Measurements from ENCODE around the gene LRRC75A. TPM values are rescaled to one million over a fixed set of nuclear protein-coding genes. Genes with fewer than 3 reads are reported as not detected.

LRRC75A gene
- total RNA-seq, 1 experiment from 2014 or later = 1.2 TPM

DNA sequence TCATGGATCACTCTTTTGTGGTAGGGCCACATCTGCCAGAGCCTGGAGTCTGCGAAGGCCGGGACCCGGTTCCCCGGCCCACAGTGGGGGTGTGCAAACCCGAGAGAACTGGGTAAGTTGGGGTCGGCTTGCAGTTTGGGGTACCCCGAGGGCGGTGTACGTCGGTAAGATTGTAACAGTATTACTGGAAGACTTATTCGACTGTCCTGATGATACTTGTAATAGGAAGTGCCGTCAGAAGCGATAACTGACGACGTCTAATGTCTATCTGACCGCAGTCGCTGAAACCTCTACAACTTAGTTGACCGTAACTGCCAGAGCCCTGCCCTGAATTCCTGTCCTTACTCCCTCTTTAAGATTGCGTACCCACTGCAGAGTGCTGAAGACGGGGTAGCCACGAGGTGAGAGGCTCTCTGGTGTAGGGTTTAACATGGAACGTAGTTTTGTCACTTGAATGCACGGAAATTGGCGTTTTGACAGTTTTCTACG is 52.6 kb downstream of the LRRC75A start:
- in situ Hi-C loops (cut with HindIII; ENCODE audit: low pct_unique_long_range_greater_than_20kb, low sequenced_read_pairs) (no loop called here), intact Hi-C loops (cut with micrococcal nuclease; ENCODE audit: unreplicated experiment) (loop anchor here (10.0 kb wide), 1 partner anchor 55 kb away; the partner anchor contains the start of gene UBB)
- no peaks in the 10 kb centered on the region for H3K27me3 ChIP-seq (ENCODE audit: control insufficient read depth, insufficient read depth, low read length)
- ATAC-seq = no peak; the same call in 1 of the 2 replicates
- CTCF ChIA-PET = no interaction called here
- H3K27ac ChIP-seq (ENCODE audit: low read length) = peak overlapping the region; percentile 97
- H3K9me3 ChIP-seq (ENCODE audit: control insufficient read depth, insufficient read depth, low read depth, low read length) = no peaks in the 10 kb centered on the region
- H3K4me1 ChIP-seq (ENCODE audit: control insufficient read depth, insufficient read depth, low read length) = peaks cover 31% of the 10 kb centered on the region
- POLR2A ChIA-PET = interaction anchor here (0.6 to 1.4 kb wide), 2 partner anchors 24 to 54 kb away, joined by 3 to 4 read pairs; partner anchors contain the start of gene TRPV2
- TSS peak; percentile 89 for BruUV-seq (replicated peaks)
- H3K36me3 ChIP-seq (ENCODE audit: control insufficient read depth, insufficient read depth, low read length) = peaks cover 27% of the 10 kb centered on the region
- TF ChIP-seq SIN3A (IDR thresholded peaks at IDR 0.05; ENCODE audit: borderline replicate concordance, insufficient read depth, low read depth, low read length) (no peak), TCF7L2 (IDR thresholded peaks at IDR 0.05; ENCODE audit: low read depth, low read length) (no peak), POLR2AphosphoS5 (IDR thresholded peaks at IDR 0.05; ENCODE audit: low read depth, low read length) (no peak)
- TF ChIP-seq, protein P1, sequence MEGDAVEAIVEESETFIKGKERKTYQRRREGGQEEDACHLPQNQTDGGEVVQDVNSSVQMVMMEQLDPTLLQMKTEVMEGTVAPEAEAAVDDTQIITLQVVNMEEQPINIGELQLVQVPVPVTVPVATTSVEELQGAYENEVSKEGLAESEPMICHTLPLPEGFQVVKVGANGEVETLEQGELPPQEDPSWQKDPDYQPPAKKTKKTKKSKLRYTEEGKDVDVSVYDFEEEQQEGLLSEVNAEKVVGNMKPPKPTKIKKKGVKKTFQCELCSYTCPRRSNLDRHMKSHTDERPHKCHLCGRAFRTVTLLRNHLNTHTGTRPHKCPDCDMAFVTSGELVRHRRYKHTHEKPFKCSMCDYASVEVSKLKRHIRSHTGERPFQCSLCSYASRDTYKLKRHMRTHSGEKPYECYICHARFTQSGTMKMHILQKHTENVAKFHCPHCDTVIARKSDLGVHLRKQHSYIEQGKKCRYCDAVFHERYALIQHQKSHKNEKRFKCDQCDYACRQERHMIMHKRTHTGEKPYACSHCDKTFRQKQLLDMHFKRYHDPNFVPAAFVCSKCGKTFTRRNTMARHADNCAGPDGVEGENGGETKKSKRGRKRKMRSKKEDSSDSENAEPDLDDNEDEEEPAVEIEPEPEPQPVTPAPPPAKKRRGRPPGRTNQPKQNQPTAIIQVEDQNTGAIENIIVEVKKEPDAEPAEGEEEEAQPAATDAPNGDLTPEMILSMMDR (IDR thresholded peaks at IDR 0.05) = no peak
- TF ChIP-seq, protein P2, sequence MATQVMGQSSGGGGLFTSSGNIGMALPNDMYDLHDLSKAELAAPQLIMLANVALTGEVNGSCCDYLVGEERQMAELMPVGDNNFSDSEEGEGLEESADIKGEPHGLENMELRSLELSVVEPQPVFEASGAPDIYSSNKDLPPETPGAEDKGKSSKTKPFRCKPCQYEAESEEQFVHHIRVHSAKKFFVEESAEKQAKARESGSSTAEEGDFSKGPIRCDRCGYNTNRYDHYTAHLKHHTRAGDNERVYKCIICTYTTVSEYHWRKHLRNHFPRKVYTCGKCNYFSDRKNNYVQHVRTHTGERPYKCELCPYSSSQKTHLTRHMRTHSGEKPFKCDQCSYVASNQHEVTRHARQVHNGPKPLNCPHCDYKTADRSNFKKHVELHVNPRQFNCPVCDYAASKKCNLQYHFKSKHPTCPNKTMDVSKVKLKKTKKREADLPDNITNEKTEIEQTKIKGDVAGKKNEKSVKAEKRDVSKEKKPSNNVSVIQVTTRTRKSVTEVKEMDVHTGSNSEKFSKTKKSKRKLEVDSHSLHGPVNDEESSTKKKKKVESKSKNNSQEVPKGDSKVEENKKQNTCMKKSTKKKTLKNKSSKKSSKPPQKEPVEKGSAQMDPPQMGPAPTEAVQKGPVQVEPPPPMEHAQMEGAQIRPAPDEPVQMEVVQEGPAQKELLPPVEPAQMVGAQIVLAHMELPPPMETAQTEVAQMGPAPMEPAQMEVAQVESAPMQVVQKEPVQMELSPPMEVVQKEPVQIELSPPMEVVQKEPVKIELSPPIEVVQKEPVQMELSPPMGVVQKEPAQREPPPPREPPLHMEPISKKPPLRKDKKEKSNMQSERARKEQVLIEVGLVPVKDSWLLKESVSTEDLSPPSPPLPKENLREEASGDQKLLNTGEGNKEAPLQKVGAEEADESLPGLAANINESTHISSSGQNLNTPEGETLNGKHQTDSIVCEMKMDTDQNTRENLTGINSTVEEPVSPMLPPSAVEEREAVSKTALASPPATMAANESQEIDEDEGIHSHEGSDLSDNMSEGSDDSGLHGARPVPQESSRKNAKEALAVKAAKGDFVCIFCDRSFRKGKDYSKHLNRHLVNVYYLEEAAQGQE (IDR thresholded peaks at IDR 0.05; ENCODE audit: insufficient read depth in 1 of 2, low read depth in 2 of 2, low read length in 1 of 2) = no peak
- peak overlapping the region; percentile 98 to 99 for H3K4me3 ChIP-seq (ENCODE audit: low read depth in 2 of 2, low read length in 2 of 2)
- DNase-seq (ENCODE audit: low read depth, low spot score) = no peak

DNA sequence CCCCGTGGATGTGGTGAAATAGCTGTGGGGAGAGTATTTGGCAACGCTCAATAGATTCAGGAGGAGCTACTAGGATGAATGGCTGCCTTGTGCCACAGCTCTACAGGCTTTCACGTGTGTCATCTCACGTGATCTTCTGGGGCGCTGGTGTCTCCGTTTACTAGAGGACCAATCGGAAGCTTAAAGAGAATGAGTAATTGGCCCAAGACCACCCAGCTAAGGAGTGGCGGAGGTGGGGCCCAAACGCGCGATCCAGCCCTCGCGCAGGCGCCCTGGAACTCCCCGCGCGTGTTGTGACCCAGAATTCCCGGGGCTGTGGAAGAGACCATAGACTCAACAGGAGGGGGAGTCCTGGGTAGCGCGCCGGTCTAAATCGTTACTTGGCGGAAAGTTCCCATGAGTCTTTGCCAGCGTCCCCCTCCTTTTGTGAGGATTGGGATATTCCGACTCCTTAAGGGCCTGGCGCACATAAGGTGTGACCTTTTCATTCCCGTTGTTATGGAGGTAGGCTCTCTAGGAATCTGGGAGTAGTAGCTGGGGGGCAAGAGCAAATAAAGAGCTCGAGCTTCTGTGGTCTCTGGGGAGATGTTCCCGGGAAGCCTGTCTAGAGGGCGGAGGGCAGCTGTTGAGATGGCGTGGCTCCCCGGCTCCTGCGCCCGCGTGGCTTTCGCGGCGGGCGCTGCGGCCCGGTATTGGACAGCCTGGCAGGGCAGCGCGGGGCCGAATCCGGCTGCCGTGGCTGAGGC is 53.3 kb downstream of the LRRC75A start:
- in situ Hi-C loops (cut with HindIII; ENCODE audit: low pct_unique_long_range_greater_than_20kb, low sequenced_read_pairs) = no loop called here
- intact Hi-C loops (cut with micrococcal nuclease; ENCODE audit: unreplicated experiment) = loop anchor here (10.0 kb wide), 1 partner anchor 54 kb away; the partner anchor contains the start of gene UBB
- POLR2A ChIA-PET = interaction anchor here (0.6 to 1.4 kb wide), 7 partner anchors 23 to 322 kb away, joined by 3 to 10 read pairs (median 5); partner anchors contain the start of genes TRPV2 and UBB

More for the DNA sequence above, 53.3 kb downstream of the LRRC75A start:
- Histone ChIP-seq H3K9me3 (ENCODE audit: control insufficient read depth, insufficient read depth, low read depth, low read length) (no peaks in the 10 kb centered on the region), H3K4me1 (ENCODE audit: control insufficient read depth, insufficient read depth, low read length) (peaks cover 31% of the 10 kb centered on the region), H3K27me3 (ENCODE audit: control insufficient read depth, insufficient read depth, low read length) (no peaks in the 10 kb centered on the region), H3K4me3 (ENCODE audit: low read depth in 2 of 2, low read length in 2 of 2) (peak overlapping the region; percentile 98 to 99), H3K27ac (ENCODE audit: low read length) (peak overlapping the region; percentile 97), H3K36me3 (ENCODE audit: control insufficient read depth, insufficient read depth, low read length) (peaks cover 27% of the 10 kb centered on the region)
- peak; percentile 90 for ATAC-seq
- peak; percentile 99 for TF ChIP-seq POLR2AphosphoS5 (IDR thresholded peaks at IDR 0.05; ENCODE audit: low read depth, low read length)
- TF ChIP-seq, protein P1 (IDR thresholded peaks at IDR 0.05) = no peak
- peak; percentile 55; the same call in 1 of the 2 replicates for TF ChIP-seq TCF7L2 (IDR thresholded peaks at IDR 0.05; ENCODE audit: low read depth, low read length)
- TF ChIP-seq SIN3A (IDR thresholded peaks at IDR 0.05; ENCODE audit: borderline replicate concordance, insufficient read depth, low read depth, low read length) = peak; percentile 83
- TF ChIP-seq, protein P2 (IDR thresholded peaks at IDR 0.05; ENCODE audit: insufficient read depth in 1 of 2, low read depth in 2 of 2, low read length in 1 of 2) = no peak
- DNase-seq (ENCODE audit: low read depth, low spot score) = peak; percentile 98
- CTCF ChIA-PET = interaction anchor here (0.8 to 1.4 kb wide), 2 partner anchors 11 to 23 kb away, joined by 3 to 6 read pairs; partner anchors contain the start of gene TRPV2
- no TSS peak for BruUV-seq (replicated peaks)

Data from Panc1 (cell line).